Tibial nerve (tissue), 3 donors: ENCODE data around the gene DGUOK.

Experiments used
- CTCF ChIP-seq, 5 experiments: fragments of 200-600 bp in 3 of 5; fragments of 450-650 bp in 2 of 5; sonication (generic) in 3 of 5; IDR thresholded peaks; one replicate each; pipeline ENCODE4 v1.5.1; 2016 to 2019; ENCODE audit warnings: antibody characterized with exemption in 5 of 5, mild to moderate bottlenecking in 3 of 5, moderate library complexity in 2 of 5
- POLR2A ChIP-seq, 2 donors: fragments of 450-650 bp; IDR thresholded peaks; one replicate each; pipeline ENCODE4 v1.6.1; 2017; ENCODE audit warnings: antibody characterized with exemption in 2 of 2, mild to moderate bottlenecking in 2 of 2, moderate library complexity in 2 of 2

GRCh38 chr2:73937103-73937885, 10.6 kb downstream of the DGUOK start:
- TF ChIP-seq CTCF (IDR thresholded peaks at IDR 0.05) (no peak), POLR2A (IDR thresholded peaks at IDR 0.05) (no peak)
